HepG2 (cell line): ENCODE results near the gene NBEA. TPM values are rescaled to one million over a fixed set of nuclear protein-coding genes. Genes with fewer than 3 reads are reported as not detected.
A peak's percentile ranks its signal among the peaks of the same experiment; 100 is the strongest.

Experiments
- ATAC-seq: fragments of 200-7000 bp; cut with Tn5 transposase; 3 replicates; pipeline ENCODE4 v1.9.1; 2020; ENCODE audit warnings: mild to moderate bottlenecking, moderate library complexity
- BruUV-seq: library from RNA; stranded (reverse); fragments of 400-500 nt; replicated peaks from 2 replicates; lab custom pipeline; 2021; lab: Mats Ljungman, UMichigan
- CTCF ChIA-PET: fragments of 300-600 bp; formaldehyde crosslinking; extraction: SDS; loops from one replicate; lab custom pipeline; 2021; ENCODE audit warnings: low total read pairs, inconsistent platforms, low intra/inter-chr PET ratio; lab: Yijun Ruan, JAX
- POLR2A ChIA-PET: fragments of 350-600 bp; sonication (Branson Sonifier 250); formaldehyde crosslinking; loops from one replicate; lab custom pipeline; 2020; ENCODE audit warnings: antibody characterized with exemption, inconsistent platforms; lab: Yijun Ruan, JAX
- DNase-seq: peaks from one replicate; pipeline ENCODE4 v3.0.0-alpha.2; 2015; ENCODE audit warnings: low spot score
- FAIRE-seq: peaks from 3 replicates; lab custom pipeline; 2011; peaks lifted over from hg19 to GRCh38; lab: Jason Lieb, UNC
- H2AFZ ChIP-seq: one replicate; pipeline ENCODE4 v1.6.1; 2011; ENCODE audit warnings: low read length, inconsistent platforms
- H3K27ac ChIP-seq: fragments of 300-600 bp; 3 replicates; pipeline ENCODE4 v1.8.0; 2011; ENCODE audit warnings: mixed run types, mild to moderate bottlenecking, mixed read lengths, low read length, inconsistent platforms; ENCODE audit not compliant: insufficient read depth; ENCODE audit errors: extremely low read length
- H3K27me3 ChIP-seq, 2 experiments: fragments of 200-600 bp in 1 of 2; 2 replicates in 1 of 2; 3 replicates in 1 of 2; pipeline versions ENCODE4 v1.6.0 to v1.8.0; 2011; ENCODE audit warnings: low read length in 2 of 2, mild to moderate bottlenecking in 2 of 2, moderate library complexity in 2 of 2, inconsistent platforms in 1 of 2; ENCODE audit not compliant: insufficient read depth in 2 of 2, control insufficient read depth in 1 of 2
- H3K36me3 ChIP-seq, 2 experiments: fragments of 200-600 bp in 1 of 2; replicated peaks in 1 of 2; 2 replicates in 1 of 2; 3 replicates in 1 of 2; pipeline versions ENCODE4 v1.5.1 to v1.8.0; 2011; ENCODE audit warnings: low read length in 2 of 2, inconsistent platforms in 1 of 2; ENCODE audit not compliant: insufficient read depth in 2 of 2, control insufficient read depth in 1 of 2
- H3K4me1 ChIP-seq: 2 replicates; pipeline ENCODE4 v1.5.1; 2012; ENCODE audit warnings: low read length, inconsistent platforms; ENCODE audit not compliant: insufficient read depth
- H3K4me2 ChIP-seq: 2 replicates; pipeline ENCODE4 v1.6.0; 2011; ENCODE audit warnings: low read depth, low read length, inconsistent platforms
- H3K4me3 ChIP-seq, 3 experiments: fragments of 200-600 bp in 1 of 3; sonication (generic), shearing (Covaris generic) in 1 of 3; replicated peaks in 1 of 3; 2 replicates each; pipeline ENCODE4 v1.5.1; 2011 to 2016; ENCODE audit warnings: low read length in 3 of 3, inconsistent platforms in 2 of 3, low read depth in 2 of 3, mild to moderate bottlenecking in 2 of 3, control low read depth in 1 of 3, mixed read lengths in 1 of 3; ENCODE audit not compliant: insufficient read depth in 1 of 3
- H3K79me2 ChIP-seq: one replicate; pipeline ENCODE4 v1.6.1; 2011; ENCODE audit warnings: low read length, inconsistent platforms; ENCODE audit not compliant: insufficient read depth
- H3K9ac ChIP-seq: 2 replicates; pipeline ENCODE4 v1.6.0; 2011; ENCODE audit warnings: mild to moderate bottlenecking, low read depth, low read length, inconsistent platforms; ENCODE audit not compliant: insufficient read depth
- H3K9me3 ChIP-seq: 2 replicates; pipeline ENCODE4 v1.5.1; 2012; ENCODE audit warnings: mild to moderate bottlenecking, low read length
- H4K20me1 ChIP-seq: 2 replicates; pipeline ENCODE4 v1.6.0; 2011; ENCODE audit warnings: inconsistent platforms, mild to moderate bottlenecking, low read length, moderate library complexity; ENCODE audit not compliant: insufficient read depth
- CTCF ChIP-seq: sonication (generic); formaldehyde crosslinking; IDR thresholded peaks from 2 replicates; pipeline ENCODE4 v1.5.0; 2020; ENCODE audit warnings: mild to moderate bottlenecking, missing genetic modification reagents, moderate library complexity
- E2F5 ChIP-seq: sonication (generic); formaldehyde crosslinking; conservative IDR thresholded peaks from 2 replicates; pipeline ENCODE4 v1.4.0; 2020; ENCODE audit warnings: missing genetic modification reagents
- GFI1 ChIP-seq: sonication (generic); formaldehyde crosslinking; IDR thresholded peaks from 2 replicates; pipeline ENCODE4 v1.5.0; 2020; ENCODE audit warnings: missing genetic modification reagents, mild to moderate bottlenecking, borderline replicate concordance
- MED13 ChIP-seq: sonication (generic); formaldehyde crosslinking; IDR thresholded peaks from 2 replicates; pipeline ENCODE4 v1.5.0; 2020; ENCODE audit warnings: missing genetic modification reagents
- NFKBIZ ChIP-seq: IDR thresholded peaks from 2 replicates; pipeline ENCODE4 v1.6.1; 2018; ENCODE audit warnings: missing genetic modification reagents, missing compliant biosample characterization
- PHF21A ChIP-seq: sonication (generic); formaldehyde crosslinking; IDR thresholded peaks from 2 replicates; pipeline ENCODE4 v1.5.0; 2020; ENCODE audit warnings: mild to moderate bottlenecking, missing genetic modification reagents
- ZBTB25 ChIP-seq: IDR thresholded peaks from 2 replicates; pipeline ENCODE4 v1.6.1; 2018; ENCODE audit warnings: missing genetic modification reagents
- ZNF280B ChIP-seq: sonication (generic); formaldehyde crosslinking; IDR thresholded peaks from 2 replicates; pipeline ENCODE4 v1.5.0; 2020; ENCODE audit warnings: missing genetic modification reagents, mild to moderate bottlenecking, borderline replicate concordance
- ZNF512B ChIP-seq: sonication (generic); formaldehyde crosslinking; IDR thresholded peaks from 2 replicates; pipeline ENCODE4 v1.5.1; 2020; ENCODE audit warnings: missing genetic modification reagents, mild to moderate bottlenecking, borderline replicate concordance
- ZNF777 ChIP-seq: sonication (generic); formaldehyde crosslinking; IDR thresholded peaks from 2 replicates; pipeline ENCODE4 v1.4.0; 2020; ENCODE audit warnings: missing genetic modification reagents
- ZSCAN21 ChIP-seq: sonication (generic); formaldehyde crosslinking; IDR thresholded peaks from 2 replicates; pipeline ENCODE4 v1.8.0; 2022; ENCODE audit warnings: mild to moderate bottlenecking, missing genetic modification reagents, moderate library complexity, borderline replicate concordance
- WGBS: methylation state at CpG from one replicate; pipeline ENCODE4 v1.1.6; 2017; ENCODE audit warnings: low lambda C conversion rate; 5-methylcytosine and 5-hydroxymethylcytosine counted together
- in situ Hi-C: cut with HindIII; loops from 2 replicates; pipeline ENCODE4 v1.10.0; 2017; ENCODE audit warnings: low pct_unique_long_range_greater_than_20kb; ENCODE audit not compliant: extremely low pct_ligation_motif_present
- intact Hi-C: fragments of 100-400 bp; cut with micrococcal nuclease; formaldehyde crosslinking; loops from one replicate; pipeline ENCODE4 v1.10.0; 2022; ENCODE audit not compliant: unreplicated experiment
- polyA plus RNA-seq, 8 experiments: library from polyadenylated mRNA; depleted of rRNA in 3 of 8; stranded (reverse) in 7 of 8; unstranded in 1 of 8; fragments of >200 nt; fragmentation: Illumina TruSeq in 4 of 8; extraction: Trizol in 4 of 8; gene quantifications; 2 replicates each; pipeline versions ENCODE4 v1.2.1 to v1.2.3, GENCODE V29; 2011 to 2016; ENCODE audit warnings: low read depth in 4 of 8, missing spikeins in 1 of 8, mixed read lengths in 1 of 8; ENCODE audit not compliant: insufficient read depth in 1 of 8
- total RNA-seq, 5 experiments: library from RNA; depleted of rRNA; stranded (reverse); fragments of >200 nt; fragmentation: Illumina TruSeq; extraction: Trizol; gene quantifications; 2 replicates each; pipeline ENCODE4 v1.2.3, GENCODE V29; 2016; ENCODE audit warnings: low read depth in 1 of 5

Gene NBEA
- total and polyA plus RNA-seq, 2 of the 13 experiments (the other 11 are each of a cell fraction or from before 2014, with no cell fraction given), result 2.7 to 2.8 TPM

GRCh38 chr13:35630551-35631275 is 688.6 kb downstream of the NBEA start:
- no peak overlapping the region for H3K9ac ChIP-seq
- 35% methylated on average over 5 of the region's 5 CpGs for WGBS
- H3K27ac ChIP-seq, result no peak overlapping the region
- H3K4me1 ChIP-seq, result peaks cover 4% of the 10 kb centered on the region; the same call in 1 of the 2 replicates
- no peak overlapping the region for H3K4me2 ChIP-seq
- H2AFZ ChIP-seq, result no peak overlapping the region
- intact Hi-C loops, result loop anchor here (1.0 to 2.0 kb wide), 2 partner anchors 91 to 420 kb away; no protein-coding TSS in a partner anchor
- FAIRE-seq, result peak; percentile 68
- POLR2A ChIA-PET, result no interaction called here
- no peaks in the 10 kb centered on the region for H3K9me3 ChIP-seq
- in situ Hi-C loops, result no loop called here
- H3K27me3 ChIP-seq, result no peaks in the 10 kb centered on the region
- H3K4me3 ChIP-seq, result no peak overlapping the region
- CTCF ChIA-PET, result interaction anchor here (1.9 kb wide), 1 partner anchor 90 kb away, joined by 13 read pairs; no protein-coding TSS in a partner anchor
- no TSS peak for BruUV-seq
- H3K36me3 ChIP-seq, result no peaks in the 10 kb centered on the region
- no peaks in the 10 kb centered on the region for H3K79me2 ChIP-seq
- H4K20me1 ChIP-seq, result no peaks in the 10 kb centered on the region
- ATAC-seq, result peak; percentile 100
- peak; percentile 52 for DNase-seq
- no peak for TF ChIP-seq GFI1 (CRISPR knock-in tag)
- no peak for TF ChIP-seq PHF21A (CRISPR knock-in tag)
- TF ChIP-seq MED13 (CRISPR knock-in tag), result no peak
- TF ChIP-seq ZNF512B (CRISPR knock-in tag), result no peak
- no peak for TF ChIP-seq E2F5 (CRISPR knock-in tag)
- TF ChIP-seq ZSCAN21 (CRISPR knock-in tag), result no peak
- TF ChIP-seq ZNF777 (CRISPR knock-in tag), result no peak
- TF ChIP-seq ZBTB25 (CRISPR knock-in tag), result no peak
- no peak for TF ChIP-seq NFKBIZ (CRISPR knock-in tag)
- TF ChIP-seq CTCF, result peak; percentile 67
- TF ChIP-seq ZNF280B (CRISPR knock-in tag), result no peak
